ENCODE data around the gene OR51G2. TPM values are rescaled to one million over a fixed set of nuclear protein-coding genes. Genes with fewer than 3 reads are reported as not detected.

OR51G2 gene
- total RNA-seq (2014; rRNA removed; shearing (Covaris generic)) = not detected in 2 replicates

GRCh38 chr11:4919250-4919649 is at the start of gene OR51G2:
OR51G2 (minus strand) TSS chr11:4919350; CDS start chr11:4915663, 3,687 bp downstream.

DNA sequence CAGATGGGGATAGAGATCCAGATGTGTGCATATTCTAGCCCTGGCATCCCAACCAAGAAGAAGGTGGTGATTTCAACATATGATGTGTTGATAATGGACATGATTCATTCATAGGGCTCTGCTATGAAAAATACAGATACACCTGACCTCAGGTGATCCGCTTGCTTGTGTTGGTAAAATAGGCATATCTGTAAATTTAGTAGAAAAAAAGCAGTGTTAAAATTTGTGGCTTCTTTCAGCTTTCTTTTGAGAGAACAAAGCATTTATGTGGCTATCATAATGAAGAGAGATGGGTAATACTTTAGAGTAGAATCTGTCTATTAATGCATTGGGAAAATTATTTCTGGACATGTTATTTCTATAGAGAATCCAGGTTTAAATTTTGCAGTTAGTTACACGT is 36.5 kb upstream of the OR51G2 start, which contains the start of gene OR51A2:
TSS of gene OR51A2 (minus strand) at position 101 of the 400 bp plus-strand sequence. CDS start at position 101, 0 bp downstream.

DNA sequence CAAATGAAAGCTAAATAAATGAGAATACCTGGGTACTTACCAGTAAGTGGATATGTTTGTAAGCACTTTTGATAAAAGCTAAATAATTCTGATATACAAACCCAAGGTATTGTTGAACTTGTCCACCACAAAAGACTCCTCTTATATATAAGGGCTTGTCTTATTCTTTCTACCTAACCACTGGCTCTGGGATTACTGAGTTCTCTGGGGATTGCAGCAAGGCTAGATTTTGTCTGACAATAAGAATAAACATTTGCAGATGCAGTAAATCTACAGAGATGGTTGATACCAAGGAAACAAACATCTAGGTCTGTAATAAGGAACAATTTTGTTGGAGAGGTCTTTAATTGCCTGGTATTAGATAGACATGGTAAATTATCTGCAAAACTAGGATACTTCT is 28.4 kb upstream of the OR51G2 start, which contains the start of gene OR51A4:
TSS of gene OR51A4 (minus strand) at position 101 of the 400 bp plus-strand sequence. CDS start 505 bp downstream, outside the sequence.

DNA sequence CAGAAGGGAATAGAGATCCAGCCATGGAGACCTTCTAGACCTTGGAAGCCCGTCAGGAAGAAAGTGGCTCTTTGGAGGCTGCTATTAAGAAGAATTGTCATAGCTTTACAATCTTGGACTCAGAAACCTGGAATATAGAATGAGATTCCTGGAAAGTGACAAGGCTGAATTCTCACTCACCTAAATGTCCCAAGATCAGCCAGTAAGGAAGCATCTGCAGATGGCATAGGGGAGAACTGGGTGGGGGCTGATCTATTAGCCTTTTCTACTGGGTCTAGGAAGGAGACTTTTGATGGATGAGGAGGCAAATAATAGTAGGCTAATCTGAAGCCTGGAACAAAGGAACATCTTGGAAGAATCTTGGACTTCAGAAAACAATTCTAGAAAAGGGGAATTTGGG is 5.1 kb upstream of the OR51G2 start, which contains the start of gene OR51G1:
TSS of gene OR51G1 (minus strand) at position 101 of the 400 bp plus-strand sequence. CDS start at position 101, 0 bp downstream.

GRCh38 chr11:4903484-4903883 is 15.7 kb downstream of the OR51G2 start, which contains the start of gene OR51A7:
OR51A7 (plus strand) TSS chr11:4903783; CDS start chr11:4907370, 3,587 bp downstream.

DNA sequence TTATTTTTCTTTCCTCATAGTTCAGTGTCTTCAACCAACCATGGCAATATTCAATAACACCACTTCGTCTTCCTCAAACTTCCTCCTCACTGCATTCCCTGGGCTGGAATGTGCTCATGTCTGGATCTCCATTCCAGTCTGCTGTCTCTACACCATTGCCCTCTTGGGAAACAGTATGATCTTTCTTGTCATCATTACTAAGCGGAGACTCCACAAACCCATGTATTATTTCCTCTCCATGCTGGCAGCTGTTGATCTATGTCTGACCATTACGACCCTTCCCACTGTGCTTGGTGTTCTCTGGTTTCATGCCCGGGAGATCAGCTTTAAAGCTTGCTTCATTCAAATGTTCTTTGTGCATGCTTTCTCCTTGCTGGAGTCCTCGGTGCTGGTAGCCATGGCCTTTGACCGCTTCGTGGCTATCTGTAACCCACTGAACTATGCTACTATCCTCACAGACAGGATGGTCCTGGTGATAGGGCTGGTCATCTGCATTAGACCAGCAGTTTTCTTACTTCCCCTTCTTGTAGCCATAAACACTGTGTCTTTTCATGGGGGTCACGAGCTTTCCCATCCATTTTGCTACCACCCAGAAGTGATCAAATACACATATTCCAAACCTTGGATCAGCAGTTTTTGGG is 37.2 kb downstream of the OR51G2 start, which contains the start of gene OR51T1:
TSS of gene OR51T1 (plus strand) at position 41 of the 641 bp plus-strand sequence. CDS start at position 41, 0 bp downstream.

Other genes starting within 250 kb of the OR51G2 start
- gene OR51E2, start 221.5 kb downstream of the OR51G2 start, total RNA-seq (2014; rRNA removed; shearing (Covaris generic)) = 0.05 TPM in 1 of 2 replicates, not detected in the other
- gene MMP26, start 214.6 kb downstream of the OR51G2 start, total RNA-seq (2014; rRNA removed; shearing (Covaris generic)) = not detected in 2 replicates
- gene OR51F1, start 149.4 kb downstream of the OR51G2 start, total RNA-seq (2014; rRNA removed; shearing (Covaris generic)) = not detected in 2 replicates
- gene OR52R1, start 115.0 kb downstream of the OR51G2 start, total RNA-seq (2014; rRNA removed; shearing (Covaris generic)) = not detected in 2 replicates
- gene OR51F2, start 98.0 kb downstream of the OR51G2 start, total RNA-seq (2014; rRNA removed; shearing (Covaris generic)) = not detected in 2 replicates
- not detected in 2 replicates for gene OR51S1, start 70.1 kb downstream of the OR51G2 start, total RNA-seq (2014; rRNA removed; shearing (Covaris generic))
- not detected in 2 replicates for gene OR51T1, start 37.5 kb downstream of the OR51G2 start, total RNA-seq (2014; rRNA removed; shearing (Covaris generic))
- gene OR51A7, start 15.6 kb downstream of the OR51G2 start, total RNA-seq (2014; rRNA removed; shearing (Covaris generic)) = not detected in 2 replicates
- not detected in 2 replicates for gene OR51G1, start 5.0 kb upstream of the OR51G2 start, total RNA-seq (2014; rRNA removed; shearing (Covaris generic))
- not detected in 2 replicates for gene OR51A4, start 28.3 kb upstream of the OR51G2 start, total RNA-seq (2014; rRNA removed; shearing (Covaris generic))
- not detected in 2 replicates for gene OR51A2, start 36.4 kb upstream of the OR51G2 start, total RNA-seq (2014; rRNA removed; shearing (Covaris generic))
- gene OR51L1, start 75.5 kb upstream of the OR51G2 start, total RNA-seq (2014; rRNA removed; shearing (Covaris generic)) = not detected in 2 replicates
- not detected in 2 replicates for gene OR52J3, start 127.2 kb upstream of the OR51G2 start, total RNA-seq (2014; rRNA removed; shearing (Covaris generic))
- gene OR52E2, start 140.3 kb upstream of the OR51G2 start, total RNA-seq (2014; rRNA removed; shearing (Covaris generic)) = not detected in 2 replicates
- not detected in 2 replicates for gene OR52E1, start 150.2 kb upstream of the OR51G2 start, total RNA-seq (2014; rRNA removed; shearing (Covaris generic))
- gene OR52A5, start 219.0 kb upstream of the OR51G2 start, total RNA-seq (2014; rRNA removed; shearing (Covaris generic)) = not detected in 2 replicates
- not detected in 2 replicates for gene OR52A1, start 235.4 kb upstream of the OR51G2 start, total RNA-seq (2014; rRNA removed; shearing (Covaris generic))